Heart left ventricle (tissue), 16 donors: ENCODE measurements around the gene RASGEF1C. TPM values are rescaled to one million over a fixed set of nuclear protein-coding genes. Genes with fewer than 3 reads are reported as not detected.

ENCODE experiments used
- ATAC-seq, 4 donors: fragments of 200-7000 bp; cut with Tn5 transposase; one replicate each; pipeline ENCODE4 v1.9.1; 2020 to 2022; ENCODE audit warnings: moderate library complexity in 4 of 4, mild to moderate bottlenecking in 3 of 4, moderate number of reproducible peaks in 1 of 4
- DNase-seq, 5 donors: peaks; one replicate each; pipeline ENCODE4 v3.0.0-alpha.2; 2020
- H3K27ac ChIP-seq, 12 donors: fragments of 200-600 bp; sonication (generic) in 4 of 12; one replicate each; pipeline versions ENCODE4 v1.5.0 to v1.8.0; 2016 to 2022; ENCODE audit warnings: mild to moderate bottlenecking in 2 of 12
- H3K27me3 ChIP-seq, 9 donors: fragments of 200-600 bp; sonication (generic) in 2 of 9; one replicate each; pipeline versions ENCODE4 v1.5.1 to v1.8.0; 2016 to 2022; ENCODE audit warnings: mild to moderate bottlenecking in 3 of 9
- H3K36me3 ChIP-seq, 9 donors: fragments of 200-600 bp; sonication (generic) in 2 of 9; one replicate each; pipeline versions ENCODE4 v1.5.0 to v1.8.0; 2018 to 2022; ENCODE audit warnings: mild to moderate bottlenecking in 2 of 9
- H3K4me1 ChIP-seq, 12 donors: fragments of 200-600 bp; sonication (generic) in 4 of 12; one replicate each; pipeline versions ENCODE4 v1.5.0 to v1.8.0; 2016 to 2022; ENCODE audit warnings: mild to moderate bottlenecking in 3 of 12
- H3K4me3 ChIP-seq, 12 donors: fragments of 200-600 bp; sonication (generic) in 4 of 12; one replicate each; pipeline versions ENCODE4 v1.5.0 to v1.8.0; 2017 to 2022; ENCODE audit warnings: mild to moderate bottlenecking in 9 of 12, moderate library complexity in 4 of 12
- H3K9me3 ChIP-seq, 12 donors: fragments of 200-600 bp; sonication (generic) in 4 of 12; one replicate each; pipeline versions ENCODE4 v1.5.0 to v1.8.0; 2016 to 2022; ENCODE audit warnings: mild to moderate bottlenecking in 1 of 12
- POLR2A ChIP-seq, 2 donors: fragments of 450-650 bp; IDR thresholded peaks; one replicate each; pipeline ENCODE4 v1.6.1; 2017; ENCODE audit warnings: antibody characterized with exemption in 2 of 2, mild to moderate bottlenecking in 2 of 2, moderate library complexity in 2 of 2
- WGBS, 4 donors: extraction: QIAGEN DNeasy Blood & Tissue Kit in 2 of 4; methylation state at CpG; one replicate each; pipeline versions ENCODE4 v1.1.5 to v1.1.7; 2013 to 2018; 5-methylcytosine and 5-hydroxymethylcytosine counted together
- intact Hi-C, 10 donors: fragments of 100-400 bp; cut with DNase I; formaldehyde crosslinking; loops; one replicate each; pipeline versions ENCODE4 v1.11.1 to v1.14.2; 2022
- polyA plus RNA-seq, 2 donors: library from polyadenylated mRNA; stranded (reverse); fragments of 200-250 nt; gene quantifications; one replicate each; pipeline ENCODE4 v1.2.3, GENCODE V29; 2013
- total RNA-seq, 9 donors: library from RNA; depleted of rRNA in 2 of 9; stranded (reverse); fragments of >200 nt in 2 of 9; fragmentation: NEBNext Ultra II Directional in 3 of 9; extraction: Animal tissue kit (Norgen Biotek cat#: 25700) in 3 of 9; gene quantifications; one replicate each; pipeline versions ENCODE4 v1.1.0 to v1.2.4, GENCODE V29; 2016 to 2023
- TF ChIP-seq, protein P1 (sequence below), 12 donors: fragments of 200-600 bp; sonication (generic) in 4 of 12; IDR thresholded peaks; one replicate each; pipeline versions ENCODE4 v1.5.0 to v1.8.0; 2018 to 2022; ENCODE audit warnings: antibody characterized with exemption in 12 of 12, mild to moderate bottlenecking in 5 of 12
- donor health status: ischemic (EF 13 %, LVEDD 7.1; RV severe dilation, severe dysfunction).
- donor health status: healthy with polysubstance abuse.
- donor health status: DM: no; HTN: yes; CAD: no.
- donor health status: DM: no; HTN: no; CAD: no.
- donor health status: ischemic (EF 25% LVEDD 6.9; RV normal size, moderate dysfunction).
- donor health status: ischemic (EF 25% LVEDD 5.7; RV mildly dilated, moderate dysfunction).
- donor health status: healthy.
- donor health status: DM: yes; HTN: yes; CAD: no.
- donor health status: ischemic (EF 35%, LVEDD 5.7; RV mildly dilated, moderate dysfunction).
- donor health status: nonischemic (EF 11% LVEDD 7.7; RV severe dilation, severe dysfunction).
- donor health status: DM: yes; HTN: yes; CAD: no.
- donor health status: PGD.
- donor health status: ischemic (EF 29% LVEDD 5.4; RV normal size, mild dysfunction).
- donor health status: nonischemic (EF 23%, LVEDD 6.1; RV moderate dilation, normal function).

The RASGEF1C gene
- total and polyA plus RNA-seq, 11 donors = 0.14 to 0.75 (median 0.19) TPM; not detected in 4

DNA sequence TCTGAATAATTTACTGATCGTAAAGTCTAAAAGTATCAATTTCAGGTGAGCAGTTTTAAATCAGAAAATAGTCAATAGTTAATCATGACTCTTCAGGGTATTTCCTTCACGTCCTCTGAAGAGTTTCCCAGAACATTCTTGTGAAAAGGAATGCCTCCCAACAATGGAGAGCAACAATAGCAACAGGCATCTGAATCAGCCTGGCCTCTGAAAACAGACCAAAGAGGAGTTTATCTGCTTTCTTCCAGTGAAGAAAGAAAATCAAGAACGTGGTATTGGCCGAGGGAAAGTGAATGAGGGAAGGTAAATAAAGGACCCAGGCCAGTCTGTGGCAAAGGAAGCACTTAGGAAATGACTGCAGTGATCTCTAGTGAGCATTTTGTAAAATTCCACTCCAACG is 26.1 kb upstream of the RASGEF1C start:
- DNase-seq = no peak
- Histone ChIP-seq H3K27ac (no peak overlapping the region), H3K9me3 (peaks cover 0 to 43% (median 0%) of the 10 kb centered on the region in 12 donors), H3K4me3 (no peak overlapping the region), H3K4me1 (no peaks in the 10 kb centered on the region), H3K27me3 (no peaks in the 10 kb centered on the region), H3K36me3 (peaks cover 0 to 85% (median 64%) of the 10 kb centered on the region in 9 donors)
- no peak for ATAC-seq
- intact Hi-C loops = no loop called here
- TF ChIP-seq, protein P1, sequence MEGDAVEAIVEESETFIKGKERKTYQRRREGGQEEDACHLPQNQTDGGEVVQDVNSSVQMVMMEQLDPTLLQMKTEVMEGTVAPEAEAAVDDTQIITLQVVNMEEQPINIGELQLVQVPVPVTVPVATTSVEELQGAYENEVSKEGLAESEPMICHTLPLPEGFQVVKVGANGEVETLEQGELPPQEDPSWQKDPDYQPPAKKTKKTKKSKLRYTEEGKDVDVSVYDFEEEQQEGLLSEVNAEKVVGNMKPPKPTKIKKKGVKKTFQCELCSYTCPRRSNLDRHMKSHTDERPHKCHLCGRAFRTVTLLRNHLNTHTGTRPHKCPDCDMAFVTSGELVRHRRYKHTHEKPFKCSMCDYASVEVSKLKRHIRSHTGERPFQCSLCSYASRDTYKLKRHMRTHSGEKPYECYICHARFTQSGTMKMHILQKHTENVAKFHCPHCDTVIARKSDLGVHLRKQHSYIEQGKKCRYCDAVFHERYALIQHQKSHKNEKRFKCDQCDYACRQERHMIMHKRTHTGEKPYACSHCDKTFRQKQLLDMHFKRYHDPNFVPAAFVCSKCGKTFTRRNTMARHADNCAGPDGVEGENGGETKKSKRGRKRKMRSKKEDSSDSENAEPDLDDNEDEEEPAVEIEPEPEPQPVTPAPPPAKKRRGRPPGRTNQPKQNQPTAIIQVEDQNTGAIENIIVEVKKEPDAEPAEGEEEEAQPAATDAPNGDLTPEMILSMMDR (IDR thresholded peaks at IDR 0.05) = no peak
- no peak for TF ChIP-seq POLR2A (IDR thresholded peaks at IDR 0.05)
- WGBS, 4 donors = 85 to 88% (median 87%) methylated on average over 5 of the region's 5 CpGs

DNA sequence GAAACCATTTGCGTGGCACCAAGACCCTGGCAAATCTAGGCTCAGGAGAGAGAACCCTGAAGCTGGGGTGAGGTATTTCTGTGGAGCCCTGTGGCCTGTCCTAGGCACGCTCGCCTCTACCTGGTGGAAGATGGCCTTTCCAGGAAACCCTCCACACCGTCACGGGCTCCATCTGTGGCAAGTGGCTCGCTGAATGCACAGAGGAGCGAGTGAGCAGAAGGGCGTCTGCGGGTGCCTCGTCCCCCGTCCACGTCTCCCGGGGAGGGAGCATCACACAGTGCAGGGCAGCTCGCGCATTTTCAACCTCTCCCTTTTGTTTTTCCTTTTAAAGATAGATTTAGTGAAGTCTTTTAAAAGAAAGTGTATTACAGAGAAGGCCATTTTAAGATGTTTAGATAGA is 25.3 kb upstream of the RASGEF1C start:
- 92 to 97% (median 94%) methylated on average over 15 of the region's 15 CpGs for WGBS, 4 donors
- intact Hi-C loops = no loop called here
- no peak for ATAC-seq
- Histone ChIP-seq H3K27me3 (no peaks in the 10 kb centered on the region), H3K27ac (no peak overlapping the region), H3K36me3 (peaks cover 0 to 76% (median 56%) of the 10 kb centered on the region in 9 donors), H3K9me3 (peaks cover 0 to 37% (median 0%) of the 10 kb centered on the region in 12 donors), H3K4me3 (no peak overlapping the region), H3K4me1 (no peaks in the 10 kb centered on the region)
- no peak for DNase-seq
- no peak for TF ChIP-seq POLR2A (IDR thresholded peaks at IDR 0.05)
- TF ChIP-seq, protein P1 (IDR thresholded peaks at IDR 0.05) = no peak

DNA sequence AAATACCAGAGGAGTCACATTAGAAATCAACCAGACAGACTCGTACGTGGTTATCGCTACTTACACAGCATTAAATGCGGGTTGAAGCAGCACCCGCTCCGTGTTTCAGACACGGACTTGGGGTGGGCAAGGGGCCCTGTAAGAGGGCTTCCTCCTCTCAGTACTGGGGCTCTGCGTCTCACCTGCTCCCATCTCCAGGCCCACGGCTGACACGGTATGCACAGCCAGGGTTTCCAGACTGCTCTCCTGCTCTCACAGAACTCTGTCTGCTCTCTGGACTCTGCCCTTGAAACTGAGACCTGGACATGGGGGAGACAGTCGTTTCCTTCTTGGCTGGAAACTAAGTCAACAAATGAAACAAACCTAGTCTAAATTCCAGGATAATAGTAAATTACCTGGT is 24.7 kb upstream of the RASGEF1C start:
- H3K36me3 ChIP-seq = peaks cover 0 to 72% (median 50%) of the 10 kb centered on the region in 9 donors
- DNase-seq (no peak), ATAC-seq (no peak)
- H3K4me1 ChIP-seq = no peaks in the 10 kb centered on the region
- no peak overlapping the region for H3K27ac ChIP-seq
- WGBS, 4 donors = 89 to 94% (median 90%) methylated on average over 11 of the region's 11 CpGs
- H3K9me3 ChIP-seq = peaks cover 0 to 37% (median 0%) of the 10 kb centered on the region in 12 donors
- TF ChIP-seq POLR2A (IDR thresholded peaks at IDR 0.05) = no peak
- TF ChIP-seq, protein P1 (IDR thresholded peaks at IDR 0.05) = no peak
- no peaks in the 10 kb centered on the region for H3K27me3 ChIP-seq
- no peak overlapping the region for H3K4me3 ChIP-seq
- intact Hi-C loops = no loop called here

DNA sequence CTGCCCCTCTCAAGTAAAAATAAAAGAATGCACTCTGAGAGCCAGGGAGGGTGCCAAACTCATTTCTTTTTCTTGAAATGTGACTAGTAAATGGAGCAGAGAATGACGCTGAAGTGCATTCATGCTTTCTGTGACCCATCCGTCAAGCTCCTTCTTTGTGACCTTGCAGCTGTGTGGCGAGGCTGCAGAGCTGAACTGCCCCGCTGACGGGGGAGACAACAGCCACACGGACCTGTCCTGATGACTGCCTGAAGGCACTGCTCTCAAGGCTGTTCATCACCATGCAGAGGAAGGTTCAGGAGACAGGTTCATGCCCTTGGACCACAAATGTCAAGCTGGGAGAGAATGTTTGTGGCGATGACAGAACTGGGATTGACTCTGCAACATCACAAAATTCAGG is 21.0 kb upstream of the RASGEF1C start:
- Histone ChIP-seq H3K27me3 (no peaks in the 10 kb centered on the region), H3K9me3 (peaks cover 0 to 49% (median 16%) of the 10 kb centered on the region in 12 donors), H3K27ac (no peak overlapping the region), H3K4me3 (no peak overlapping the region), H3K36me3 (peaks cover 0 to 48% (median 20%) of the 10 kb centered on the region in 9 donors), H3K4me1 (no peaks in the 10 kb centered on the region)
- intact Hi-C loops = no loop called here
- no peak for DNase-seq
- WGBS, 4 donors = 86 to 94% (median 90%) methylated on average over 7 of the region's 7 CpGs
- ATAC-seq = no peak
- TF ChIP-seq, protein P1 (IDR thresholded peaks at IDR 0.05) = no peak
- TF ChIP-seq POLR2A (IDR thresholded peaks at IDR 0.05) = no peak
